H9 (cell line): Measurements from ENCODE around the gene BIRC7. TPM values are rescaled to one million over a fixed set of nuclear protein-coding genes. Genes with fewer than 3 reads are reported as not detected.

Experiments
- DNase-seq: peaks from one replicate; pipeline ENCODE4 v3.0.0-alpha.2; 2017
- H2AFZ ChIP-seq: one replicate; pipeline ENCODE4 v1.6.1; 2013; ENCODE audit warnings: mild to moderate bottlenecking, low read length, control low read depth, moderate library complexity
- H2AK5ac ChIP-seq: 2 replicates; pipeline ENCODE4 v1.6.1; 2013; ENCODE audit warnings: low read length, control low read depth, mixed read lengths; ENCODE audit not compliant: insufficient read length
- H2BK120ac ChIP-seq: one replicate; pipeline ENCODE4 v1.6.1; 2013; ENCODE audit warnings: low read depth, mild to moderate bottlenecking, low read length, control low read depth, inconsistent platforms; ENCODE audit not compliant: poor library complexity, severe bottlenecking
- H2BK12ac ChIP-seq: 2 replicates; pipeline ENCODE4 v1.6.1; 2013; ENCODE audit warnings: low read length, control low read depth, mixed read lengths, low read depth; ENCODE audit not compliant: insufficient read length
- H2BK15ac ChIP-seq: 2 replicates; pipeline ENCODE4 v1.6.1; 2013; ENCODE audit warnings: low read depth, low read length, control low read depth
- H2BK20ac ChIP-seq: one replicate; pipeline ENCODE4 v1.6.1; 2013; ENCODE audit warnings: low read depth, mild to moderate bottlenecking, low read length, control low read depth, inconsistent platforms; ENCODE audit not compliant: poor library complexity, severe bottlenecking
- H2BK5ac ChIP-seq: 2 replicates; pipeline ENCODE4 v1.6.1; 2013; ENCODE audit warnings: low read length, control low read depth, mixed read lengths; ENCODE audit not compliant: insufficient read length
- H3K14ac ChIP-seq: 2 replicates; pipeline ENCODE4 v1.6.1; 2013; ENCODE audit warnings: low read length, control low read depth; ENCODE audit not compliant: insufficient read depth
- H3K18ac ChIP-seq: 2 replicates; pipeline ENCODE4 v1.6.1; 2013; ENCODE audit warnings: low read depth, mild to moderate bottlenecking, mixed read lengths, low read length, control low read depth; ENCODE audit not compliant: insufficient read length
- H3K23ac ChIP-seq: 2 replicates; pipeline ENCODE4 v1.6.1; 2013; ENCODE audit warnings: low read length, control low read depth, mixed read lengths, low read depth; ENCODE audit not compliant: insufficient read length
- H3K23me2 ChIP-seq: 2 replicates; pipeline ENCODE4 v1.6.1; 2013; ENCODE audit warnings: low read depth, mild to moderate bottlenecking, mixed read lengths, low read length, control low read depth; ENCODE audit not compliant: insufficient read length, poor library complexity, severe bottlenecking
- H3K27ac ChIP-seq: 2 replicates; pipeline ENCODE4 v1.5.1; 2013; ENCODE audit warnings: low read length, control low read depth, mixed read lengths, low read depth; ENCODE audit not compliant: insufficient read length
- H3K27me3 ChIP-seq: 2 replicates; pipeline ENCODE4 v1.6.1; 2013; ENCODE audit warnings: low read length, control low read depth, inconsistent platforms; ENCODE audit not compliant: insufficient read depth
- H3K4ac ChIP-seq: 2 replicates; pipeline ENCODE4 v1.6.1; 2013; ENCODE audit warnings: low read depth, mild to moderate bottlenecking, control low read depth, inconsistent platforms, low read length, moderate library complexity
- H3K4me1 ChIP-seq: 2 replicates; pipeline ENCODE4 v1.6.1; 2013; ENCODE audit warnings: low read length, control low read depth, inconsistent platforms; ENCODE audit not compliant: insufficient read depth
- H3K4me2 ChIP-seq: 2 replicates; pipeline ENCODE4 v1.6.1; 2013; ENCODE audit warnings: low read length, control low read depth, mixed read lengths; ENCODE audit not compliant: insufficient read length, insufficient read depth
- H3K56ac ChIP-seq: 2 replicates; pipeline ENCODE4 v1.6.1; 2013; ENCODE audit warnings: low read depth, mild to moderate bottlenecking, mixed read lengths, low read length, control low read depth; ENCODE audit not compliant: insufficient read length
- H3K79me1 ChIP-seq: 2 replicates; pipeline ENCODE4 v1.6.1; 2013; ENCODE audit warnings: low read depth, mild to moderate bottlenecking, moderate library complexity, low read length, control low read depth, inconsistent platforms; ENCODE audit not compliant: insufficient read depth, poor library complexity, severe bottlenecking
- H3K79me2 ChIP-seq: 2 replicates; pipeline ENCODE4 v1.6.1; 2013; ENCODE audit warnings: low read length, control low read depth, inconsistent platforms; ENCODE audit not compliant: insufficient read depth
- H3K9ac ChIP-seq: 2 replicates; pipeline ENCODE4 v1.6.1; 2013; ENCODE audit warnings: low read length, control low read depth, mixed read lengths; ENCODE audit not compliant: insufficient read length; ENCODE audit errors: extremely low read depth
- H3K9me3 ChIP-seq: one replicate; pipeline ENCODE4 v1.6.1; 2013; ENCODE audit warnings: low read depth, low read length, inconsistent platforms; ENCODE audit not compliant: control insufficient read depth
- H3T11ph ChIP-seq: one replicate; pipeline ENCODE4 v1.6.1; 2013; ENCODE audit warnings: mild to moderate bottlenecking, low read length, control low read depth, inconsistent platforms
- H4K20me1 ChIP-seq: one replicate; pipeline ENCODE4 v1.6.1; 2013; ENCODE audit not compliant: control insufficient read depth, insufficient read length, insufficient read depth
- H4K5ac ChIP-seq: 2 replicates; pipeline ENCODE4 v1.6.1; 2013; ENCODE audit warnings: low read depth, mild to moderate bottlenecking, mixed read lengths, low read length, control low read depth; ENCODE audit not compliant: insufficient read length
- H4K8ac ChIP-seq: replicated peaks from 2 replicates; pipeline ENCODE4 v1.6.1; 2013; ENCODE audit warnings: low read length, control low read depth, mixed read lengths, low read depth; ENCODE audit not compliant: insufficient read length
- H4K91ac ChIP-seq: 2 replicates; pipeline ENCODE4 v1.6.1; 2013; ENCODE audit warnings: low read depth, mild to moderate bottlenecking, moderate library complexity, mixed read lengths, low read length, control low read depth; ENCODE audit not compliant: insufficient read length
- H3K27ac Mint-ChIP-seq, 3 experiments: 2 replicates in 2 of 3; 3 replicates in 1 of 3; pipeline ENCODE4 v1.8.0; 2020 to 2021; ENCODE audit warnings: mixed read lengths in 3 of 3, mild to moderate bottlenecking in 1 of 3, moderate library complexity in 1 of 3
- H3K27me3 Mint-ChIP-seq: 2 replicates; pipeline ENCODE4 v1.8.0; 2021; ENCODE audit warnings: low read depth, mild to moderate bottlenecking, moderate library complexity, mixed read lengths
- H3K36me3 Mint-ChIP-seq, 3 experiments: 2 replicates in 2 of 3; 3 replicates in 1 of 3; pipeline ENCODE4 v1.8.0; 2020 to 2021; ENCODE audit warnings: low read depth in 3 of 3, mixed read lengths in 3 of 3; ENCODE audit not compliant: insufficient read depth in 1 of 3
- H3K4me1 Mint-ChIP-seq, 2 experiments: 2 replicates each; pipeline ENCODE4 v1.8.0; 2020; ENCODE audit warnings: mixed read lengths in 2 of 2
- H3K4me3 Mint-ChIP-seq, 2 experiments: 2 replicates in 1 of 2; 3 replicates in 1 of 2; pipeline ENCODE4 v1.8.0; 2020 to 2021; ENCODE audit warnings: mild to moderate bottlenecking in 2 of 2, mixed read lengths in 2 of 2, moderate library complexity in 1 of 2
- H3K9me3 Mint-ChIP-seq, 2 experiments: 2 replicates in 1 of 2; 3 replicates in 1 of 2; pipeline ENCODE4 v1.8.0; 2020; ENCODE audit warnings: mild to moderate bottlenecking in 2 of 2, mixed read lengths in 2 of 2, moderate library complexity in 1 of 2
- WGBS: extraction: QIAGEN DNeasy Blood & Tissue Kit; methylation state at CpG from one replicate; pipeline ENCODE4 v1.1.7; 2013; ENCODE audit warnings: missing lambda C conversion rate, low lambda C conversion rate, mixed read lengths; ENCODE audit not compliant: insufficient read length; ENCODE audit errors: extremely low coverage; 5-methylcytosine and 5-hydroxymethylcytosine counted together
- total RNA-seq: library from RNA; stranded (reverse); gene quantifications from 2 replicates; pipeline ENCODE4 v1.2.1, GENCODE V29; 2021
- TF ChIP-seq, protein P1 (sequence below): fragments of 200-600 bp; sonication (generic); conservative IDR thresholded peaks from 3 replicates; pipeline ENCODE4 v1.8.0; 2021; ENCODE audit warnings: antibody characterized with exemption, mild to moderate bottlenecking

BIRC7 gene
- total RNA-seq, 1 experiment from 2014 or later, result not detected

DNA sequence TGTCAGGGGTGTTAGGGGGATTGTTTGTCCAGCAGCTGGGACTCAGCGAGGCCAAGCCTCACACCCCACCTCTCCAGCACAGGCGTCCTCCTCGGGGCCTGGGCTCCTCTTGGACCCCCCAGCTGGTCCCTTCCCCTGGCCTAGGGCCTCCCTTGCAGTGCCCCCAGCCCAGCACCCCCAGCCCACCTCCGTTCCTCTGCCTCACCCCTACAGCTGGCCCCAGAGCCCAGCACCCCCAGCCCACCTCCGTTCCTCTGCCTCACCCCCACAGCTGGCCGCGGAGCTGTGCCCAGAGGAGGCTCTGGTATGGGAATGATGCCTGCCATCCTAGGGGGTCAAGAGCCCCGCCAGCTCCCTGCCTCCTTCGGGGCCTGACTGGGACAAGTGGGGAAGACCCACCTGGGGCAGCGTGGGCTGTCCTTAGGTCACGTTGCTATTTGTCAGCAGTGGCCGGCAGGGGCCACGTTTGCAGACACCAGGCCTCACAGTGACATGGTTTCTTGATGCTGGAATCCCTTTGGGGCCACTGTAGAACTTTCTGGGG lies 49.3 kb downstream of the BIRC7 start:
- WGBS, result no CpG with 5 or more reads among the region's 13 CpGs
- TF ChIP-seq, protein P1, sequence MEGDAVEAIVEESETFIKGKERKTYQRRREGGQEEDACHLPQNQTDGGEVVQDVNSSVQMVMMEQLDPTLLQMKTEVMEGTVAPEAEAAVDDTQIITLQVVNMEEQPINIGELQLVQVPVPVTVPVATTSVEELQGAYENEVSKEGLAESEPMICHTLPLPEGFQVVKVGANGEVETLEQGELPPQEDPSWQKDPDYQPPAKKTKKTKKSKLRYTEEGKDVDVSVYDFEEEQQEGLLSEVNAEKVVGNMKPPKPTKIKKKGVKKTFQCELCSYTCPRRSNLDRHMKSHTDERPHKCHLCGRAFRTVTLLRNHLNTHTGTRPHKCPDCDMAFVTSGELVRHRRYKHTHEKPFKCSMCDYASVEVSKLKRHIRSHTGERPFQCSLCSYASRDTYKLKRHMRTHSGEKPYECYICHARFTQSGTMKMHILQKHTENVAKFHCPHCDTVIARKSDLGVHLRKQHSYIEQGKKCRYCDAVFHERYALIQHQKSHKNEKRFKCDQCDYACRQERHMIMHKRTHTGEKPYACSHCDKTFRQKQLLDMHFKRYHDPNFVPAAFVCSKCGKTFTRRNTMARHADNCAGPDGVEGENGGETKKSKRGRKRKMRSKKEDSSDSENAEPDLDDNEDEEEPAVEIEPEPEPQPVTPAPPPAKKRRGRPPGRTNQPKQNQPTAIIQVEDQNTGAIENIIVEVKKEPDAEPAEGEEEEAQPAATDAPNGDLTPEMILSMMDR, result no peak
- no peaks in the 10 kb centered on the region for H3K79me2 ChIP-seq

More for the DNA sequence above, 49.3 kb downstream of the BIRC7 start:
- Histone ChIP-seq H3K56ac (no peak overlapping the region), H2AFZ (no peak overlapping the region), H3K14ac (no peak overlapping the region), H3K9me3 (no peaks in the 10 kb centered on the region), H2BK20ac (no peak overlapping the region), H4K8ac (no peak overlapping the region), H2BK5ac (no peak overlapping the region), H3K27ac (no peak overlapping the region), H3K23ac (no peak overlapping the region), H4K5ac (no peak overlapping the region), H3K79me1 (no peaks in the 10 kb centered on the region), H2AK5ac (no peak overlapping the region), H3K9ac (no peak overlapping the region), H3K4ac (no peak overlapping the region), H3K27me3 (no peaks in the 10 kb centered on the region), H2BK15ac (no peak overlapping the region), H3T11ph (no peak overlapping the region), H3K18ac (no peak overlapping the region), H4K20me1 (no peaks in the 10 kb centered on the region), H3K4me2 (no peak overlapping the region), H2BK12ac (no peak overlapping the region), H3K23me2 (peaks cover 3% of the 10 kb centered on the region), H2BK120ac (no peak overlapping the region), H4K91ac (no peak overlapping the region), H3K4me1 (no peaks in the 10 kb centered on the region)
- Mint-ChIP-seq H3K4me1 (no peaks in the 10 kb centered on the region), H3K4me3 (no peak overlapping the region), H3K36me3 (peaks cover 8 to 65% (median 50%) of the 10 kb centered on the region in 3 experiments; a peak in 6 of 7 replicates), H3K9me3 (no peaks in the 10 kb centered on the region), H3K27ac (no peak overlapping the region; a peak in 1 of 7 replicates), H3K27me3 (no peaks in the 10 kb centered on the region)
- no peak for DNase-seq
